ENCODE measurements around the gene USP26. TPM values are rescaled to one million over a fixed set of nuclear protein-coding genes. Genes with fewer than 3 reads are reported as not detected.
"Not testable (repeated sequence)": the region's sequence is repeated elsewhere in the genome, so short reads cannot be mapped to it uniquely, and the experiment has no call there.

Gene USP26
- total and polyA plus RNA-seq, 4 donors = not detected

DNA sequence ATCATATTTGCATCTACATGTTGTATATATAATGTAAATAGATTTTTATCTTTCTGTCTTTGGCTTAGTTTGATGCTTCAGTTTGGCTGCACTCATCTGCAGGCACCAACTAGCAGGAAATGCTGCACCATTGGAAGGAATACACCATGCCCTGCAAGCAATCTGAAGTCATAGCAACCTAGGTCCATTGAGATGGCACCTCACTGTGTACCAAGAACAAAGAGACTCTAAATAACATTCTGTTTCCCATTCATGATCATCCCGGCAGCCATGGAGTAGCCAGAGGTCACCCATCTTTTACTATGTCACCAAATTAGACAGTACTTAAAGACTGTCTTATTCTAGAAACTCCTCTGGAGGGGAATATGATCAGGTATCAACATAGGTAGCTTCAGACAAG is 97.7 kb downstream of the USP26 start:
- intact Hi-C loops (cut with DNase I) = no loop called here

DNA sequence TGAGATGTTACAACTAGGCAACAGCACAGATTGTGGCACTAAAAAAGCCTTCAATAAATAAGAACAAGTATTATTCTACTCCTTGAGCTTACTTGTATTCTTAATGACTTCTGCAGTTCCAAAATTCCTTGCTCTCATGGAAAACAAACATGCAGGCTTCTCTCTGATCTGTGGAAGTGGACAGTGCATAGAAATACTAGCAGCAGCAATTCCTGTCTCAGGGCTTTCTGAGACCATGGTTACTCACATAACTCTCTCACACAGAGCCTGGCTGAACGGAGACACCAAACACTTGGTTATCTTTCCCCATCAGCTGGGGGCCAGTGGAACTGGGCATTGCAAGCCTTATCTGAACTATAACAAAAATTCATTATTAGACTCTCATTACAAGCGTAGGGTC is 106.1 kb downstream of the USP26 start:
- Histone ChIP-seq H3K9me3 (ENCODE audit: control insufficient read depth, low read length) (no peaks in the 10 kb centered on the region), H3K4me3 (ENCODE audit: low read length in 2 of 2) (no peak overlapping the region), H3K36me3 (ENCODE audit: control insufficient read depth in 1 of 2, insufficient read depth in 2 of 2, low read length in 1 of 2) (no peaks in the 10 kb centered on the region), H3K27ac (ENCODE audit: low read depth in 1 of 2, low read length in 2 of 2) (no peak overlapping the region), H3K27me3 (ENCODE audit: control insufficient read depth in 1 of 2, insufficient read depth in 2 of 2, low read length in 1 of 2) (no peaks in the 10 kb centered on the region), H3K4me1 (ENCODE audit: control insufficient read depth in 1 of 2, insufficient read depth in 2 of 2, low read length in 2 of 2) (no peaks in the 10 kb centered on the region)
- no peak for ATAC-seq (ENCODE audit: low FRiP score)
- 67 to 86% methylated on average over 2 of the region's 2 CpGs for WGBS, 2 donors
- intact Hi-C loops (cut with DNase I) = no loop called here
- no peak for DNase-seq

More for the DNA sequence above, 97.7 kb downstream of the USP26 start:
- no peak overlapping the region for H3K4me3 ChIP-seq (ENCODE audit: low read length in 2 of 2)
- H3K27me3 ChIP-seq (ENCODE audit: control insufficient read depth in 1 of 2, insufficient read depth in 2 of 2, low read length in 1 of 2) = no peaks in the 10 kb centered on the region
- no peak overlapping the region for H3K27ac ChIP-seq (ENCODE audit: low read depth in 1 of 2, low read length in 2 of 2)
- H3K9me3 ChIP-seq (ENCODE audit: control insufficient read depth, low read length) = no peaks in the 10 kb centered on the region
- DNase-seq (no peak), ATAC-seq (ENCODE audit: low FRiP score) (no peak)
- no peaks in the 10 kb centered on the region for H3K36me3 ChIP-seq (ENCODE audit: control insufficient read depth in 1 of 2, insufficient read depth in 2 of 2, low read length in 1 of 2)
- 61 to 68% methylated on average over 1 of the region's 1 CpG for WGBS, 2 donors
- H3K4me1 ChIP-seq (ENCODE audit: control insufficient read depth in 1 of 2, insufficient read depth in 2 of 2, low read length in 2 of 2) = no peaks in the 10 kb centered on the region

DNA sequence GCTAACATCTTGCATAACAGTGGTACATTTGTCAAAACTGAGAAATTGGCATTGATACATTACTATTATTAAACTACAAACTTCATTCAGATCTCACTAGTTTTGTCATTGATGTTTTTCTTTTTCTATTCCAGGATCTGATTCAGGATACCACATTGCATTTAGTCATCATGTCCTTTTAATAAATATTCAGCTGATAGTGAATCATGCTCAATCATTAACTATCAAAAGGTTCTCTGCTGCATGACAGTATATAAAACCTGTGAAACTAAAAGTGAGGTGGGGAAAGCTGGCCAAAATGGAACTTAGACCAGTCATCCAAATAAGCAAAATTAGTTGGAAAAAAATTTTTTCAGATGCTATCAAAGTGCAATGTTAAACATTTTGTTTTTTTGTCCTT is 110.4 kb downstream of the USP26 start:
- intact Hi-C loops (cut with DNase I) = no loop called here

DNA sequence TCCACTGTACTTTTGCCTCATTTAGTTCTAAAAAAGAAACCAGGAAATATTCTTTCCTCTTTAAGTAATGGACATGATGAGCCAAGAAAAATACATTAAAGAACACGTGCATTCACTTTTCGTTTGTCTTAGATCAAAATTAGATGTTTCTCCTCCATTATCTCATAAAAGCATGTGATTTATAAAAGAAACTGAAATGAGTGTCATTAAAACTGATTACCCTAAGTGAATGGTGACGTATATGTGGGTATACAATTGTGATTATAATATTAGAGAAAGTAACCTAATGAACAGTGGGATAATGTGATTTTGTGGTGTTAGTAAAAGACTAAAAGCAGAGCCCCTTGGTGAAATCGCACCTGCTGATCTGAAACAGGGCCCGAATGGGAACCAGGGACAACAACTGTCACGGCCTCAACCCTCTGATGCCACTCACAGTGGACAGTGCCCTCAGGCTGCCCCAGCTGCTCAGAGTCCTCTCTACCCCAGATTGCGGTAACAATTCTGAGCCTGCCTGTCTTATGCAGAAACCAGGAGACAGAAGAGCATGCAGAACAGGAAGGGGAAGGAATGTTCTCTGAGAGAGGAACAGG is 112.8 kb downstream of the USP26 start:
- no peak overlapping the region for H3K4me3 ChIP-seq (ENCODE audit: low read length in 2 of 2)
- no peaks in the 10 kb centered on the region for H3K4me1 ChIP-seq (ENCODE audit: control insufficient read depth in 1 of 2, insufficient read depth in 2 of 2, low read length in 2 of 2)
- H3K9me3 ChIP-seq (ENCODE audit: control insufficient read depth, low read length) = no peaks in the 10 kb centered on the region
- H3K27ac ChIP-seq (ENCODE audit: low read depth in 1 of 2, low read length in 2 of 2) = no peak overlapping the region
- DNase-seq (no peak), ATAC-seq (ENCODE audit: low FRiP score) (no peak)
- no peaks in the 10 kb centered on the region for H3K27me3 ChIP-seq (ENCODE audit: control insufficient read depth in 1 of 2, insufficient read depth in 2 of 2, low read length in 1 of 2)
- H3K36me3 ChIP-seq (ENCODE audit: control insufficient read depth in 1 of 2, insufficient read depth in 2 of 2, low read length in 1 of 2) = no peaks in the 10 kb centered on the region
- WGBS, 2 donors = 48 to 64% methylated on average over 7 of the region's 7 CpGs
- intact Hi-C loops (cut with DNase I) = no loop called here

More for the DNA sequence above, 110.4 kb downstream of the USP26 start:
- no peak for ATAC-seq (ENCODE audit: low FRiP score)
- no peak for DNase-seq
- Histone ChIP-seq H3K4me3 (ENCODE audit: low read length in 2 of 2) (no peak overlapping the region), H3K4me1 (ENCODE audit: control insufficient read depth in 1 of 2, insufficient read depth in 2 of 2, low read length in 2 of 2) (no peaks in the 10 kb centered on the region), H3K9me3 (ENCODE audit: control insufficient read depth, low read length) (no peaks in the 10 kb centered on the region), H3K27me3 (ENCODE audit: control insufficient read depth in 1 of 2, insufficient read depth in 2 of 2, low read length in 1 of 2) (no peaks in the 10 kb centered on the region), H3K36me3 (ENCODE audit: control insufficient read depth in 1 of 2, insufficient read depth in 2 of 2, low read length in 1 of 2) (no peaks in the 10 kb centered on the region), H3K27ac (ENCODE audit: low read depth in 1 of 2, low read length in 2 of 2) (no peak overlapping the region)

DNA sequence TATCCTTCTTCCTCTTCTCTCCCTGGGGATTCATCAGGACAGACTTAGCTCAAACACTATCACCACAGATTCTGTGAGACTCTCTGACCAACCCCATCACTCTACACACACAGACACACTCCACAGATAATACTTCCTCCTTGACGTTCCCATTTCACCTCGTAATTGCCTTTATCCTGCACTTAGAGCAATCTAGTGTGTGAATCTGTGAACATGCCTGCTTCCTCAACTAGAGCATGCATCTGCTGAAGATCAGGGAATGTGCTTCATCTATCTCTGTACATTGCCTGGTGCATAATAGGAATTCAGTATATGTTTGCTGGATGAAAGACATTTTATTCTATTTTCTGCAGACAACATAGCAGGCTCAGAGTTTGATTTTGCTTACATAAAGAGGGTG is 113.4 kb downstream of the USP26 start:
- no peak overlapping the region for H3K4me3 ChIP-seq (ENCODE audit: low read length in 2 of 2)
- H3K9me3 ChIP-seq (ENCODE audit: control insufficient read depth, low read length) = no peaks in the 10 kb centered on the region
- no peaks in the 10 kb centered on the region for H3K4me1 ChIP-seq (ENCODE audit: control insufficient read depth in 1 of 2, insufficient read depth in 2 of 2, low read length in 2 of 2)
- DNase-seq = no peak
- no peak for ATAC-seq (ENCODE audit: low FRiP score)
- intact Hi-C loops (cut with DNase I) = no loop called here
- H3K27ac ChIP-seq (ENCODE audit: low read depth in 1 of 2, low read length in 2 of 2) = no peak overlapping the region
- 34 to 44% methylated on average over 2 of the region's 2 CpGs for WGBS, 2 donors
- H3K27me3 ChIP-seq (ENCODE audit: control insufficient read depth in 1 of 2, insufficient read depth in 2 of 2, low read length in 1 of 2) = no peaks in the 10 kb centered on the region
- H3K36me3 ChIP-seq (ENCODE audit: control insufficient read depth in 1 of 2, insufficient read depth in 2 of 2, low read length in 1 of 2) = no peaks in the 10 kb centered on the region

DNA sequence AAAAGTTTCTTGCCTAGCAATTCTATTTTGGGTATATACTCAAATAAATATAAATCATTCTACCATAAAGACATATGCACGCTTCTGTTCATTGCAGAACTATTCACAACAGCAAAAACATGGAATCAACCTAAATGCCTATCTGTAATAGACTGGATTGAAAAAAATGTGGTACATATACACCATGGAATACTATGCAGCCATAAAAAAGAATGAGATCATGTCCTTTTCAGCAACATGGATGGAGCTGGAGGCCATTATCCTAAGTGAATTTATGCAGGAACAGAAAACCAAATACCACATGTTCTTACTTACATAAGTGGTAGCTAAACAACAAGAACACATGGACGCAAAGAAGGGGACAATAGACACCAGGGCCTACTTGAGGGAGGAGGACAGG is 116.9 kb downstream of the USP26 start:
- H3K9me3 ChIP-seq (ENCODE audit: control insufficient read depth, low read length); H3K4me1 ChIP-seq (ENCODE audit: control insufficient read depth in 1 of 2, insufficient read depth in 2 of 2, low read length in 2 of 2); ATAC-seq (ENCODE audit: low FRiP score); H3K27ac ChIP-seq (ENCODE audit: low read depth in 1 of 2, low read length in 2 of 2); H3K4me3 ChIP-seq (ENCODE audit: low read length in 2 of 2); intact Hi-C loops (cut with DNase I); H3K27me3 ChIP-seq (ENCODE audit: control insufficient read depth in 1 of 2, insufficient read depth in 2 of 2, low read length in 1 of 2); DNase-seq; H3K36me3 ChIP-seq (ENCODE audit: control insufficient read depth in 1 of 2, insufficient read depth in 2 of 2, low read length in 1 of 2): not testable (repeated sequence)
- 88 to 90% methylated on average over 2 of the region's 2 CpGs for WGBS, 2 donors

Other genes with a start within 250 kb of the USP26 start
- under 1 TPM; 0.06 to 0.09 TPM for gene HS6ST2, start 138.5 kb downstream of the USP26 start, total RNA-seq
- not detected for gene HS6ST2, start 138.5 kb downstream of the USP26 start, polyA plus RNA-seq
- gene TFDP3, start 121.2 kb upstream of the USP26 start, total RNA-seq = not detected
- not detected for gene TFDP3, start 121.2 kb upstream of the USP26 start, polyA plus RNA-seq